ENCODE data around the gene ADGRV1. TPM values are rescaled to one million over a fixed set of nuclear protein-coding genes. Genes with fewer than 3 reads are reported as not detected.

Gene ADGRV1
- total RNA-seq, 4 donors from 2014 or later = 0.28 to 6.5 (median 3.7) TPM

GRCh38 chr5:91126448-91126847 lies 567.9 kb downstream of the ADGRV1 start:
- H3K4me1 ChIP-seq = peaks cover 0 to 11% (median 0%) of the 10 kb centered on the region in 4 donors
- no peak for TF ChIP-seq POLR2A (IDR thresholded peaks at IDR 0.05)
- no peak for TF ChIP-seq CTCF (IDR thresholded peaks at IDR 0.05)

GRCh38 chr5:91126888-91127287 lies 568.3 kb downstream of the ADGRV1 start:
- no peak for DNase-seq
- no peaks in the 10 kb centered on the region for H3K36me3 ChIP-seq
- H3K27ac ChIP-seq = peak overlapping the region in 3 of 4 donors; percentile 9 to 70 (median 34)
- TF ChIP-seq POLR2A (IDR thresholded peaks at IDR 0.05) (no peak), CTCF (IDR thresholded peaks at IDR 0.05) (no peak)
- peaks cover 0 to 11% (median 0%) of the 10 kb centered on the region in 4 donors for H3K4me1 ChIP-seq
- H3K27me3 ChIP-seq = no peaks in the 10 kb centered on the region
- no peak overlapping the region for H3K4me3 ChIP-seq
- no peaks in the 10 kb centered on the region for H3K9me3 ChIP-seq

More at GRCh38 chr5:91126448-91126847, 567.9 kb downstream of the ADGRV1 start:
- peak overlapping the region in 3 of 4 donors; percentile 9 to 70 (median 34) for H3K27ac ChIP-seq
- H3K9me3 ChIP-seq = no peaks in the 10 kb centered on the region
- no peak overlapping the region for H3K4me3 ChIP-seq
- H3K27me3 ChIP-seq = no peaks in the 10 kb centered on the region
- H3K36me3 ChIP-seq = no peaks in the 10 kb centered on the region
- DNase-seq = no peak

GRCh38 chr5:91127456-91128081 lies 569.0 kb downstream of the ADGRV1 start:
- Histone ChIP-seq H3K4me3 (no peak overlapping the region), H3K36me3 (no peaks in the 10 kb centered on the region), H3K4me1 (peaks cover 0 to 11% (median 0%) of the 10 kb centered on the region in 4 donors), H3K9me3 (no peaks in the 10 kb centered on the region), H3K27ac (peak overlapping the region in 3 of 4 donors; percentile 34 to 70 (median 40)), H3K27me3 (no peaks in the 10 kb centered on the region)
- DNase-seq = no peak
- TF ChIP-seq POLR2A (IDR thresholded peaks at IDR 0.05) (no peak), CTCF (IDR thresholded peaks at IDR 0.05) (no peak)

GRCh38 chr5:91128604-91129003 lies 570.0 kb downstream of the ADGRV1 start:
- H3K36me3 ChIP-seq = no peaks in the 10 kb centered on the region
- no peak for DNase-seq
- no peaks in the 10 kb centered on the region for H3K9me3 ChIP-seq
- peaks cover 0 to 11% (median 0%) of the 10 kb centered on the region in 4 donors for H3K4me1 ChIP-seq
- H3K4me3 ChIP-seq = no peak overlapping the region
- H3K27me3 ChIP-seq = no peaks in the 10 kb centered on the region
- no peak for TF ChIP-seq POLR2A (IDR thresholded peaks at IDR 0.05)
- no peak for TF ChIP-seq CTCF (IDR thresholded peaks at IDR 0.05)
- no peak overlapping the region for H3K27ac ChIP-seq

GRCh38 chr5:91129748-91130147 lies 571.2 kb downstream of the ADGRV1 start:
- Histone ChIP-seq H3K4me3 (no peak overlapping the region), H3K9me3 (no peaks in the 10 kb centered on the region), H3K27me3 (no peaks in the 10 kb centered on the region), H3K27ac (no peak overlapping the region), H3K36me3 (no peaks in the 10 kb centered on the region), H3K4me1 (peaks cover 0 to 11% (median 0%) of the 10 kb centered on the region in 4 donors)
- no peak for DNase-seq
- TF ChIP-seq CTCF (IDR thresholded peaks at IDR 0.05) = no peak
- TF ChIP-seq POLR2A (IDR thresholded peaks at IDR 0.05) = no peak

All from Peyer's patch (tissue), 4 donors.